Activated CD4-positive, alpha-beta T cell treated with anti-CD3 and anti-CD28 coated beads for 1 hour (primary cell): ENCODE measurements around the gene GMEB2.

Experiments used
- DNase-seq: peaks from one replicate; pipeline ENCODE4 v3.0.0-alpha.2; 2020

The GMEB2 gene

GRCh38 chr20:63556873-63557478 is 69.9 kb downstream of the GMEB2 start:
- DNase-seq: no peak

DNA sequence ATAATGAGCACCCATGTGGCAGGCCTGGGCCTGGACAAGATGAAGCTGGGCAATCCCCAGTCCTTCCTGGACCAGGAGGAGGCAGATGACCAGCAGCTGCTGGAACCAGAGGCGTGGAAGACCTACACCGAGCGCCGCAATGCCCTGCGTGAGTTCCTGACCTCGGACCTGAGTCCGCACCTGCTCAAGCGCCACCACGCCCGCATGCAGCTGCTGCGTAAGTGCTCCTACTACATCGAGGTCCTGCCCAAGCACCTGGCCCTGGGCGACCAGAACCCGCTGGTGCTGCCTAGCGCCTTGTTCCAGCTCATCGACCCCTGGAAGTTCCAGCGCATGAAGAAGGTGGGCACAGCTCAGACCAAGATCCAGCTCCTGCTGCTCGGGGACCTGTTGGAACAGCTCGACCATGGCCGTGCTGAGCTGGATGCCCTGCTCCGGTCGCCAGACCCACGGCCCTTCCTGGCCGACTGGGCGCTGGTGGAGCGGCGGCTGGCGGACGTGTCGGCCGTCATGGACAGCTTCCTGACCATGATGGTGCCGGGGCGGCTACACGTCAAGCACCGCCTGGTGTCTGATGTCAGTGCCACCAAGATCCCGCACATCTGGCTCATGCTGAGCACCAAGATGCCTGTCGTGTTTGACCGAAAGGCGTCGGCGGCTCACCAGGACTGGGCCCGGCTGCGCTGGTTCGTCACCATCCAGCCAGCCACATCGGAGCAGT is 71.1 kb downstream of the GMEB2 start:
- no peak for DNase-seq

DNA sequence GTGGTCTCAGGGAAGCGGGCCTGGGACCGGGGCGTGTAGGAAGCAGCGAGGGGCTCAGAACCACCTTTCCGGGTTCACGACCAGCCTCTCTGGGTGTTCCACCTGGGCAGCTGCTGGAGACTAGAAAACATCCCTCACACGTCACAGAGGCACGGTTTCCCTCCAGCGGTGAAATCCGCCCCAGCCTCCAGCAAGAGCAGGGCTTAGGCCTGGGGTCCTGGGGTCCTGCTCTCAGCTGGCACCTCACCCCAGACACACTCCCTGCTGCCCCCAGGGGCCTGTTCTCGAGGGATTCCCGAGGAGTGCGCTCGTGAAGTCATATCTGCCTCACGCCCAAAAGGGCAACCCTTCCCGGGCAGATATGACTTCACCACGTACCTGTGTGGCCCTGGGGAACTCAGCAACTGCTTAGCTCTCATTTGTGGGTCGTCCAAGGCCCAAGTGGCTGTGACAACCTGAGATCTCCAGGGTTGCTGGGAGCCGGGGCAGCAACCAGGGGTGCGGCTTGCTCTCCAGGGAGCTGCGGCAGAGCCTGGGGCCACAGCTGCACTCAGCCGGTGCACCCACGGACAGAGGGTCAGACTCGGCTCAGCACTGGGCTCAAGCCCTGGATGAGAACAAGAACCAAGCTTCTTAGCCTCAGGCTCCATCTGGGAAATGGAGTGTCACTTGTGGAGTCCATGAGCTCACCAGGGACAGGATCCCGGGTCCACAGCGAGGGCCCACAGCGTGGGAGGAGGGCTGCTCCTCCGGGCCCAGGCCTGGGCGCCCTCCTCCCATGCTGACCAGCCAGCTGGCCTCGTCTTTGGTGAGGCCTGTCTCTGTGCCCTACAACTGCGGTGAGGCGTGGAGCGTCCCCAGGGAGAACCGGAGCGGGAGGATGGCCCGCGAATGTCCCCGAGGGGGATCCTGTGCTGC is 72.3 kb downstream of the GMEB2 start:
- no peak for DNase-seq

DNA sequence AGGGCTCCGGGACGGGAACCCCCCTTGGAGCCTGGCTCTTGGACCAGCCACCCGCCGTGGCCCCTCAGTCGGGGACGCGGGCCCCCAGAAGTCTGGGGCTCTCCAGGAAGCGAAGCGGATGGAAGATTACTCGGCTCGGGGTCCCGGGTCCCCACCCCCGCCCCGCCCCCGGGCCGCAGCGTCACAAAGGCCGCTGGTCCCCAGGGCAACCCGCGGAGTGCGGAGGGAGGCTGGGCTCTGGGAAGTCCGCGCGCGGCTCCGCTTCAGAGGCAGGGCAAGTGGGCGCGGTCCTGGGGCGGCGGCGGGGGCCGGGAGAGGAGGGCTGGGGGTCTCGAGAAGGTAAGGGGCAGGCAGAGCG is 73.0 kb downstream of the GMEB2 start, which contains the start of gene FNDC11:
Gene FNDC11 (plus strand): TSS at position 227 of the 358 bp plus-strand sequence. CDS start 1,505 bp downstream, outside the sequence.
- no peak for DNase-seq

- DNase-seq: peak; percentile 87
Measured at GRCh38 chr20:63553251-63553932, 73.5 kb downstream of the GMEB2 start.

DNA sequence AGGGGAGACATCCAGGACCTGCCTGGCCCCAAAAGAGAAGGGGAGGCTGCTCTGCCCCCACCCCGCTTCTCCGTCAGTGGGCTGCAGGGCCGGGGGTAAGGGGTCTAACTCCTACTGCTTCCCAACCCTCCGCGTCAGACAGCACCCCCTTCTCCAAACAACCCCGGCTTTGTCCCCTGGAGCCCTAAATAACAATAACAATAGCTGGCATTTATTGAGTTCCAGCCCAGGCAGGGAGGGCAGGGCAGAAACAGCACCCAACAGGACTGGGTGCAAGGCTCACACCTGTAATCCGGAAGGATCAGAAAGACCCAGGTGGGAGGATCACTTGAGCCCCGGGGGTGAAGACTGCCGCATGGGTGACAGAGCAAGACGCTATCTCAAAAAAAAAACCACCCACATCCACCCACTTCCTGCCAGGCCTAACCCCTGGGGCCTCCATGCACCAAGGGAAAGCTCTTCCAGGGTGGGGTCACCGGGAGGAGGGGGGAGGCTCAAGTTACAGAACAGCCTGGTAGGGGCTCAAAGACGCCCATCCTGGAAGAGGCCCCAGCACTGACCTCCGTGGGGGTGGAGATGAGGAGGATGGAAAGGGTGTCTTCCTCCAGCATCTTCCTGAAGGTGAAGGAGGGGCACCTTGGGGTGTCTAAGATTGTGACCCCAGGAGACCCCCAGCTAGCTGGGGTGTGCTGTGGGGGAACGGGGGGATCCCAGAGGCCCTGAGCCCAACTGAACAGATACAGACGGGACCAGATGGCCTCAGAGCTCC is 74.2 kb downstream of the GMEB2 start:
- DNase-seq: no peak

DNA sequence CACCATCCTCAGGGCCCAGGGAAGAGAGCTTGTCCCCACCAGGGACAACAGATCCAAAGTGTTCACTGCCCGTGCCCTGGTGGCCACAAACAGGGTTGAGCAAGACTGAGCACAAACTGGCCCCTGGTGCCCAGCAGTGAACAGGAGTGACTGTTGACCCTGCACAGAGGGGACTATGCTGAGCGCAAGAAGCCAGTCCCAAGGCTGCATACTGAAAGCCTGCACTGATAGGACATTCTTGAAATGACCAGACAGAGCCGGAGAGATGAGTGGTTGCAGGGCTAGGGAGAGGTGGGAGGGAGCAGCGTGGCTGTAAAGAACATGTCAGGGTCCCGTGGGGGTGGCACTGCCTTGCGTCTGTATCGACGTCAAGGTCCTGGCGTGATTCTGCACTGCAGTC is 75.8 kb downstream of the GMEB2 start:
- no peak for DNase-seq

DNA sequence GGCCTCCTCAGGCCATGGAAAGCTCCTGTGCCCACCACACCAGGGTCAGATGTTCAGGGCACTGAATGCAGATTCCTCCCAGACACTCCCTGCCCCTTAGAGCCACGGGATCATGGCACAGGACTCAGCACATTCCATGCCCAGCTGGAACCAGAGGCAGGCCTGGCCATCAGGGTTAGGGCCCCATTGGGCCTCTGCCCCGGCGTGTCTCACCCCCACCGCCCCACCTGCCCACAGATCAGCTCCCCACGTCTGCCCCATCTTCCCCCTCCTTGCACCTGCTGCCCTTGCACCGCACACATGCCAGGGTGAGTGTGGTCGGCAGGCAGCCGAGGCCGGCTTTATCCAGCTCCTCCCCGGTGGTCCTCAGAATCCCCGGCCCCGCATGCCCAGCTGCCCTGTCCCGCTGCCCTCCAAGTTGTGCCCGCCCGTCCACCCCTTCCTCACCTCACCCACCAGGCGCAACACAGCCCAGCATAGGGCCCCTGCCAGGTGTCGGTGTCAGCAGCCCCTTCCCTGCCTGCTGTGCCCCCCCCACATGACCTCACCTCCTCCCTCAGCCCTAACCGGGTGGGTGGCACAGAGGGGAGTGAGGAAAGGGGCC is 77.1 kb downstream of the GMEB2 start:
- DNase-seq: no peak

- DNase-seq: no peak
Measured at GRCh38 chr20:63549019-63549418, 77.9 kb downstream of the GMEB2 start.

DNA sequence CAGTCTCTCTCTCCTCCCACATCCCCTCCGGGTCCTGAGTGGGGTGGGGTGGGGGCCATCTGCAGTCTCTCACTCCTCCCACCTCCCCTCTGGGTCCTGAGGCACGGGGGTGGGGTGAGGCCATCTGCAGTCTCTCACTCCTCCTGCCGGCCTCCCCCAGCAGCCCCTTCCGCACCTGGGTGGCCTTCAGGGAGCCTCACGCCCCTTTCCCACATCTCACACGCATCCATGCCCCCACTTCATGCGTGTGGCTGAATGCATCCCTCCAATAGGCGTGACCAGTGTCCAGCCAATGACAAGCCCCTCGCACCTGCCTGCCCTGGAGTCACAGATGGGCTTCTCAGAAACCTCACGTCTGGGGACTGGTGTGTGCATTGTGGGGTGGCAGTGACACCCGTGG is 78.4 kb downstream of the GMEB2 start:
- DNase-seq: no peak

- DNase-seq: no peak
Measured at GRCh38 chr20:63547725-63548480, 79.0 kb downstream of the GMEB2 start, which contains the start of gene SRMS. TSS of gene SRMS (minus strand) at chr20:63547749. CDS start at chr20:63547463, 286 bp downstream.

DNA sequence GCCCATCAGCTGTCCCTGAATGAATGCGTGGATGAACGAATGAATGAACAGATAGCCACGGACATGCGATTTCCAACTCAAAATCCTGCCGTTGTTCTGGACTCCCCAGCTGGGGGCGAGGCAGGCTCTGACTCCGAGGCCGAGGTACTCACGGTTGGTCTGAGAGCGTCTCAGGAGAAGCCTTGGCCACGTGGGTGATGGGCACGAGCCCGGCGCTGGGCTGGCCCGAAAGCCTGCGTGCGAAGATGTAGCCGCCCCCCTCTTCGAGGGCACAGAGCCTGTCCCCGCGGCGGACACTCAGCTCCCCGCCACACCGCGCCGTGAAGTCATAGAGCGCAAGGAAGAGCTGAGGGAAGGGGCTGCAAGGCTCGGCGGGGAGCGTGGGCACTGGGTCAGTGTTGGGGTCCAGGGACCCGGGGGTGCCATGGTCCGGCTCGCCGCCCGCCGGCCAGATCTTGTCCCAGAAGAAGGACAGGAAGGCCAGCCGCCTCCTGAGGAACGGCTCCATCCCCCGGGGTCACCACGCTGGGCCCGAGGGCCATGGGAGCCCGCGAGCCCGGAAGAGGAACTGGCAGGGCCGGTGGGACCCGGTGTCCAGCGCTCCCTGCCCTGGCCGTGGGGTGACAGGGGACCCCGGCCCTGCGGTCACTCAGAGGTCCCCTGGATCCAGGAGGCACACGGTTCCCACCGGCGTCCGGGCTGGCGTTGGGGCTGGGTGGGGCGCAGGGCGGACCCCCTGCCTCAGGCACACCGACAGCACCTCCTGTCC is 79.8 kb downstream of the GMEB2 start:
- no peak for DNase-seq

GRCh38 chr20:63546256-63546955 is 80.5 kb downstream of the GMEB2 start:
- no peak for DNase-seq

DNA sequence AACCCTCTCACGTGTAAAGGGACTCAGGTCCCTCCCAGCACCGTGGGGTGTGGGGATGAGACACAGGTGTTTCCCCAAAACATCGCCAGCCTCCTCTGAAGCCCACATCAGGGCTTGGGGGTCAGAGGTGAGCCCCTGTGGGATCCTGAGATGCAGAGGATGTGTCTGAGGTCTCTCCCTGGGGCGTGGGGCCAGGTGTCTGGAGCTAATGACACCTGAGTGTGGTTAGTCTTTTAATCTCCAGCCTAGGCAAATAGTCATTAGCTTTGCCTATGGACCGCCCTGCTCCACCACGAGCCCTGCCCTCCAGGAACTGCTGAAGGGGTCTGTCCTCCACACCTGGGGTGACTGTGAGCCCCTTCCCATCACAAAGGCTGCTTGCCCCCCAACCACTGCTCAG is 81.1 kb downstream of the GMEB2 start:
- no peak for DNase-seq

DNA sequence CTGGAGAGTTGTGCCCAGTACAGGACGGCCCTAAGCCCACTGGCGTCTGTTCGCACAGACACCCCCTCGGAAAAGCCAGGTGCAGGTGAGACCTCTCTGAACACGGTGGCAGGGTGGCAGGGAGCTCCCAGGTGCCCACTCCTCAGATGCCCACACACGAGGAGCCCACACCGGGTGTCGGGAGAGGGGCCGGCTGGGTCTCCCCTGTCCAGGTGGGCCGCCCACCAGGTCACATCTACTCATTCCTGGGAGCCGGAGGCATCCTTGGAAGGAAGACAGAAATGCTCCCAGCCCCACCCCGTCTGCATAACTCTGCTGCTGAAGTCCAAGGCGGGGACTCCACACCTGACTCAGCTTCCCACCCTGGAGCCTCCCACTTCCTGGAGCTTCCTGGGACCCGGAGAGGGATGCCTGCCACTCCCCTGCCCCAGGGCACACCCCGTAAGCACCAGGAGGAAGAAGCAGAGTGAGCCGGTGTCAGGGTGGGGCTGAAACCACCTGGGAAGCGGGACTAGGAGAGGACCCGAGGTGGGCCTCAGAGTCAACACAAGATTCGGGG is 81.9 kb downstream of the GMEB2 start:
- DNase-seq: no peak

DNA sequence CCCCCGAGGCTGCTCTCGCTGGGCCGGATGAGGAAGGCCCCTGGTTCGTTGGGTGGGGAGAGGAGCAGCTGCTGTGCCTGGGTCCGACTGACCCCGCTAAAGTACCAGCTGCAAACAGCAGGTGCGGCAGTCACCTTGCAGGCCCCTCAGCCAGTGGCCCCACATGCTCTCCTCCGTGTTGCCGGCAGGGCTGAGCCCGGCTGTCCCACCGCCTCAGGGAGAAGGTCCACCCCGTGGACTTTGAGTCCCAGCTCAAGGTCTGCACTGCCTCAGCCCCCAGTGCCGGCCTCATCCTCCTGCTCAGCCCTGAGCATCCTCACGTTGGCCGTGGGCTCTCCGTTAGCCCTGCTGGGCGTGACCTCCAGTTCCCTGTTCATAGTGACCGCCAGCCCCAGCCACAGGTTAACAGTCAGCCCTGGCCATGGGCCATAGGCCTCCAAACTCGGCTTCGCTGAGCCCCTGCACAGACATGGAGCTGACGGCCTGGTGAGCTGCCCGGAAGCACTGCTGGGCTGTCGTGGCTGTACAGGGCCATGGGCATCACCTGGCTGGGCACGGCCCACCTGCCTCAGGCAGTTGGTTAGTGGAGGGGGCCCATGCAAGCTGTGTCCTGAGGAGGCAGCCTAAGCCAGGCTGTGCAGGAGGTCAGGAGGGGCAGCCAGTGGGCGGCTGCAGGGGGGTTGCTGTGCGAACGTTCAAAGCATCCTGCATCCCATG is 82.5 kb downstream of the GMEB2 start:
- DNase-seq: no peak

DNA sequence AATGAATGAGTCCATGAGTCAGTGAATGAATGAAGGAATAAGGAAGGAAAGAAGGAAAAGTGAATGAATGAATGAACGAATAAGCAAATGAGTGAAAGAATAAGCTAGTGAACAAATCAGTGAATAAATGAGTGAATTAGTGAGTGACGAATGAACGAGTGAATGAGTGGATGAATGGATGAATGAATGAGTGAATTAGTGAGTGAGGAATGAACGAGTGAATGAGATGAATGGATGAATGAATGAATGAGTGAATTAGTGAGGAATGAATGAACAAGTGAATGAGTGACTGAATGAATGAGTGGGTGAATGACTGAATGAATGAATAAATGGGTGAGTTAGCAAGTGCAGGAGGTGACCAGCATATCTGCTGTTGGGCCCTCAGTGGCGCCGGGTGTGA is 83.2 kb downstream of the GMEB2 start:
- no peak for DNase-seq

DNA sequence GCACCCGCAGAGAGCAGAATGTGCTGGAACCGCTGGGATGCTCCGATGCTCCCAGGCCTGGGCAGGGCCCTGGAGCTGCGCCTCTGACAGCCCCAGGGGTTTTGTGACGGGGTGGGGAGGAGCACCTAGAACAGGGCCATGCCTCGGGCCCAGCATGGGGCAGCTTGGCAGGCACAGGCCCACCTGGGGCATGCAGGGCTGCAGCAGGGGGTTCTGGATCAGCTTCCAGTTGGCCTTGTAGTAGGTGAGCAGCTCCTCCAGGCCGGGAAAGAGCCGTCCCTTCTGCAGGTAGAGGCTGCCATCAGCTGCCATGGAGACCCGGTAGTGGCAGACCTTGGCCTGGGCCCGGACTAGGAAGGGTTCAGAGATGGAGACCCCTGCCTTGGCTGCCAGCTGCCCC is 83.8 kb downstream of the GMEB2 start:
- DNase-seq: no peak

DNA sequence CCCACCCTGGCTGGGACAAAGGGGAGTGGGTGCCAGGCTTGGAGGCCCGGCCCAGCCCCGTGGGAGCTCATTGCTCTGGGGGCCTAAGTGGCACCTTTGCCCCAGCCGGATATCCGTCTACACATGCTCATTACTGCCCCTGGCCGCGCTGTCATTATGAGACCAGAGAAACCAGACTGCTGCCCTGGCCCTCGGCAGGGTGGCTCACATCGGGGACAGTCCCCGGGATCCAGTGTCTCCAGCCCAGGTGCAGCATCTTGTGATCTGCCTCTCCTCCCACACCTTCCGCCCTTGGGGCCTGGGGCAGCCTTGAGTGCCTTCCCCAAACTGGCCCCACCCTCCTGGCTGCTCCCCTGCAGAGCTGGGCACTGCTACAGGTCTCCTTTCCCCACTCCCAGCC is 84.2 kb downstream of the GMEB2 start:
- no peak for DNase-seq
